DOHH2 (cell line): ENCODE data around the gene CD47.

Experiments
- H3F3A ChIP-seq: fragments of 200-600 bp; sonication (generic), shearing (Covaris generic); 2 replicates; pipeline ENCODE4 v1.6.0; 2016; ENCODE audit warnings: antibody characterized with exemption, mild to moderate bottlenecking; ENCODE audit not compliant: control insufficient read depth, insufficient read depth
- H3K27ac ChIP-seq: fragments of 200-600 bp; sonication (generic); 2 replicates; pipeline ENCODE4 v1.5.1; 2014; ENCODE audit warnings: low read depth, mild to moderate bottlenecking, low read length, moderate library complexity
- H3K27me3 ChIP-seq: fragments of 200-600 bp; sonication (generic); 2 replicates; pipeline ENCODE4 v1.6.1; 2014; ENCODE audit warnings: mild to moderate bottlenecking, low read length, mixed read lengths; ENCODE audit not compliant: control insufficient read depth
- H3K36me3 ChIP-seq: fragments of 200-600 bp; sonication (generic); 2 replicates; pipeline ENCODE4 v1.6.1; 2014; ENCODE audit warnings: mild to moderate bottlenecking, low read length, moderate library complexity, mixed read lengths; ENCODE audit not compliant: control insufficient read depth
- H3K4me1 ChIP-seq: fragments of 200-600 bp; sonication (generic); 2 replicates; pipeline ENCODE4 v1.6.1; 2014; ENCODE audit warnings: mild to moderate bottlenecking, low read length, mixed read lengths; ENCODE audit not compliant: control insufficient read depth
- H3K4me2 ChIP-seq: fragments of 200-600 bp; sonication (generic); 2 replicates; pipeline ENCODE4 v1.6.0; 2014; ENCODE audit warnings: mild to moderate bottlenecking, low read length, moderate library complexity
- H3K4me3 ChIP-seq: fragments of 200-600 bp; sonication (generic); 2 replicates; pipeline ENCODE4 v1.5.1; 2014; ENCODE audit warnings: mild to moderate bottlenecking, low read length, mixed read lengths
- H3K79me2 ChIP-seq: fragments of 200-600 bp; sonication (generic); 2 replicates; pipeline ENCODE4 v1.6.1; 2014; ENCODE audit warnings: mild to moderate bottlenecking, low read length, mixed read lengths; ENCODE audit not compliant: control insufficient read depth
- H3K9me2 ChIP-seq: fragments of 200-600 bp; sonication (generic); replicated peaks from 2 replicates; pipeline ENCODE4 v1.6.1; 2014; ENCODE audit warnings: mild to moderate bottlenecking, low read length, mixed read lengths; ENCODE audit not compliant: control insufficient read depth
- H3K9me3 ChIP-seq: fragments of 200-600 bp; sonication (generic); 2 replicates; pipeline ENCODE4 v1.6.1; 2014; ENCODE audit warnings: antibody characterized with exemption, low read length, mixed read lengths; ENCODE audit not compliant: control insufficient read depth, insufficient read depth
- H4K20me1 ChIP-seq: fragments of 200-600 bp; sonication (generic); 2 replicates; pipeline ENCODE4 v1.6.0; 2014; ENCODE audit warnings: low read depth, mild to moderate bottlenecking, antibody characterized with exemption, low read length, moderate library complexity; ENCODE audit not compliant: control insufficient read depth, insufficient read depth
- EZH2phosphoT487 ChIP-seq: fragments of 200-600 bp; sonication (generic); IDR thresholded peaks from 2 replicates; pipeline ENCODE4 v1.6.1; 2017; ENCODE audit warnings: borderline replicate concordance, mild to moderate bottlenecking, antibody characterized with exemption, low read length, moderate library complexity, mixed read lengths
- TF ChIP-seq, protein P1 (sequence below): fragments of 200-600 bp; sonication (generic); IDR thresholded peaks from one replicate; pipeline ENCODE4 v1.5.1; 2014; ENCODE audit warnings: antibody characterized with exemption, mild to moderate bottlenecking, low read depth, low read length; ENCODE audit not compliant: poor library complexity, severe bottlenecking

The CD47 gene

DNA sequence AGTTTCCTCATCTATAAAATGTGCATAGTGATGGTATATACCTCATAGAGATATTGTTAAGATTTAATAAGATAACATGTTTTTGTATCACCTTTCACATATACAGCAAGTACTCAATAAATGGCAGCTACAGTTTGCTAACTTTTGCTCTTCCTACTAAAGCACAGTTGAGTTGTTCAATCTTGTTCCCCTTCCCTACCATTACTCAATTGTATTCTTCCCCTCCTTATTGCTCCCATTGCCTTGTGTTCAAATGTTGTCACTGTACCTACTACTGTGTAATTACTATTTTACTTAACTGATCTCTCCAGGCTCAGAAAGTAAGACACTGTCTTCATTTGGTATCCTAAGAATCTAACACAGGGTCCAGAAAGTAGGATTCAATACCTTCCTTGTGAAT, 5.5 kb downstream of the CD47 start:
- no peaks in the 10 kb centered on the region for H3K9me2 ChIP-seq
- no peak overlapping the region for H3K4me3 ChIP-seq
- peaks cover 58% of the 10 kb centered on the region for H3K36me3 ChIP-seq
- no peak overlapping the region for H3K27ac ChIP-seq
- 0 out of 2 replicates have a peak overlapping the region, but pooled peaks have one; percentile 1 for H3K4me2 ChIP-seq
- H3K27me3 ChIP-seq = no peaks in the 10 kb centered on the region
- peaks cover 45% of the 10 kb centered on the region for H3K4me1 ChIP-seq
- peaks cover 100% of the 10 kb centered on the region for H3K79me2 ChIP-seq
- TF ChIP-seq, protein P1, sequence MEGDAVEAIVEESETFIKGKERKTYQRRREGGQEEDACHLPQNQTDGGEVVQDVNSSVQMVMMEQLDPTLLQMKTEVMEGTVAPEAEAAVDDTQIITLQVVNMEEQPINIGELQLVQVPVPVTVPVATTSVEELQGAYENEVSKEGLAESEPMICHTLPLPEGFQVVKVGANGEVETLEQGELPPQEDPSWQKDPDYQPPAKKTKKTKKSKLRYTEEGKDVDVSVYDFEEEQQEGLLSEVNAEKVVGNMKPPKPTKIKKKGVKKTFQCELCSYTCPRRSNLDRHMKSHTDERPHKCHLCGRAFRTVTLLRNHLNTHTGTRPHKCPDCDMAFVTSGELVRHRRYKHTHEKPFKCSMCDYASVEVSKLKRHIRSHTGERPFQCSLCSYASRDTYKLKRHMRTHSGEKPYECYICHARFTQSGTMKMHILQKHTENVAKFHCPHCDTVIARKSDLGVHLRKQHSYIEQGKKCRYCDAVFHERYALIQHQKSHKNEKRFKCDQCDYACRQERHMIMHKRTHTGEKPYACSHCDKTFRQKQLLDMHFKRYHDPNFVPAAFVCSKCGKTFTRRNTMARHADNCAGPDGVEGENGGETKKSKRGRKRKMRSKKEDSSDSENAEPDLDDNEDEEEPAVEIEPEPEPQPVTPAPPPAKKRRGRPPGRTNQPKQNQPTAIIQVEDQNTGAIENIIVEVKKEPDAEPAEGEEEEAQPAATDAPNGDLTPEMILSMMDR = no peak
- TF ChIP-seq EZH2phosphoT487 = no peak
- H4K20me1 ChIP-seq = peaks cover 6% of the 10 kb centered on the region; the same call in 1 of the 2 replicates
- no peaks in the 10 kb centered on the region for H3K9me3 ChIP-seq
- no peaks in the 10 kb centered on the region for H3F3A ChIP-seq

DNA sequence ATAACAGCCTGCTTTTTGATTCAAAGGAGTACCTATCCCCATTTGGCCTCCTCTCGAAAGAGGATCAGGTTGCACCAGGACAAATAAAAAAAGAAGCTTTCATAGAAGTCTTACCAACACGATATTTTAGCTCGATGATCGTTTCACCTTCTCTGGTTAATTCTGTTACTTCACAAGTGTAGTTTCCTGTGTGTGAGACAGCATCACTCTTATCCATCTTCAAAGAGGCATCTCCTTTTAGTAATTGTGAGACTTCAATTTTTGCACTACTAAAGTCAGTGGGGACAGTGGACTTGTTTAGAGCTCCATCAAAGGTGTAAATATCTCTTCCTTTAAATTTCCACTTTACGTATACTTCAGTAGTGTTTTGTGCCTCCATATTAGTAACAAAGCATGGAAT, 11.0 kb downstream of the CD47 start:
- Histone ChIP-seq H3K4me2 (no peak overlapping the region), H3K4me3 (no peak overlapping the region), H3K9me2 (no peaks in the 10 kb centered on the region), H3K27ac (no peak overlapping the region), H4K20me1 (0 out of 2 replicates have a peak, but pooled peaks cover 3% of the 10 kb centered on the region), H3K79me2 (peaks cover 100% of the 10 kb centered on the region), H3K4me1 (peaks cover 16% of the 10 kb centered on the region), H3F3A (no peaks in the 10 kb centered on the region), H3K27me3 (no peaks in the 10 kb centered on the region), H3K9me3 (no peaks in the 10 kb centered on the region), H3K36me3 (peaks cover 67% of the 10 kb centered on the region)
- no peak for TF ChIP-seq EZH2phosphoT487
- TF ChIP-seq, protein P1 = no peak

DNA sequence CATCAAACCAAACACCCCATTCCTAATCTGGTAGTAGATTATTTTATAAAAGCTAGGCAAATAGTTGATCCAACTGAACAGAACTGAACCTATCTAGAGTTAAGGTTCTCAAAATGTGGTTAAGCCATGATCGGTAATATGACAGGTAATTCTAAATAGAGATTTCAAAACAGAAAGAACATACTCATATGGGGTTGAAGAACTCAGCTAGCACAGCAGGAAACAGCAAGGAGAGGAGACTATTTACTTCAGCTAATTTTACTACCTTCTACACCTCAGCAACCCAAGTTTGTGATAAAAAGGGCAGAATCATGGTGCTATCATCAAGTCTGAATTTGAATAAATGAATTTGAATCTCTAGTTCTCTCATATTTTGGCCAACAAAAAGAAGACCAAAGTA, 11.8 kb downstream of the CD47 start:
- Histone ChIP-seq H3K27ac (no peak overlapping the region), H4K20me1 (0 out of 2 replicates have a peak, but pooled peaks cover 3% of the 10 kb centered on the region), H3K9me3 (no peaks in the 10 kb centered on the region), H3K27me3 (no peaks in the 10 kb centered on the region), H3K4me1 (peaks cover 11% of the 10 kb centered on the region), H3K4me3 (no peak overlapping the region), H3K9me2 (no peaks in the 10 kb centered on the region), H3K4me2 (no peak overlapping the region), H3K36me3 (peaks cover 62% of the 10 kb centered on the region), H3F3A (no peaks in the 10 kb centered on the region), H3K79me2 (peaks cover 98% of the 10 kb centered on the region)
- TF ChIP-seq, protein P1 = no peak
- TF ChIP-seq EZH2phosphoT487 = no peak

DNA sequence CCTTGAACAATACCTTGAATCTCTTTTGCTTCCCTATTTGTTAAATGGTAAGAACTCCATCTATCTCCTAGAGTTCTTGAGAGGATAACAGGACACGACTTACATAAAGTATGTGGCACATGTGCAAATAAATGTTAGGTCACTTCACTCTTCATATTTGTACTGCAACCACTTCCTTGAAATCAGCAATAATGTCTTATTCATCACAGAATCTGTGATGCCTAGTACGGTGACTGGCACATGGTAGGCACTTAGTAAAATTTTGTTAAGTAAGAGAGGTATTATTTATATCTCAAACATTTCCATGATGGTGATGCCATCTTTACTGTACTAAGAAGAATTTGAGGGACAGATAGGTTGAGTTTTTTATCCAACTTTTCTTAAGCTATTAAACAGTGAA, 14.3 kb downstream of the CD47 start:
- peaks cover 94% of the 10 kb centered on the region for H3K79me2 ChIP-seq

More for the DNA sequence above, 14.3 kb downstream of the CD47 start:
- H3K36me3 ChIP-seq = peaks cover 81% of the 10 kb centered on the region
- no peak for TF ChIP-seq EZH2phosphoT487
- TF ChIP-seq, protein P1 = no peak
- no peaks in the 10 kb centered on the region for H3K9me3 ChIP-seq
- no peak overlapping the region for H3K27ac ChIP-seq
- 0 out of 2 replicates have a peak, but pooled peaks cover 7% of the 10 kb centered on the region for H4K20me1 ChIP-seq
- H3K4me2 ChIP-seq = no peak overlapping the region
- H3K9me2 ChIP-seq = no peaks in the 10 kb centered on the region
- H3K4me3 ChIP-seq = no peak overlapping the region
- H3K4me1 ChIP-seq = 0 out of 2 replicates have a peak, but pooled peaks cover 2% of the 10 kb centered on the region
- H3F3A ChIP-seq = no peaks in the 10 kb centered on the region
- H3K27me3 ChIP-seq = no peaks in the 10 kb centered on the region
